Fibroblast of lung (primary cell): ENCODE measurements around the gene CFAP46. TPM values are rescaled to one million over a fixed set of nuclear protein-coding genes. Genes with fewer than 3 reads are reported as not detected.

Experiments
- DNase-seq, 2 donors: peaks; one replicate each; pipeline versions ENCODE4 v3.0.0 to v3.0.0-alpha.2; 2010; ENCODE audit warnings: low read depth in 2 of 2
- H2AFZ ChIP-seq: 2 replicates; pipeline ENCODE4 v1.5.1; 2012; ENCODE audit warnings: low read length, control low read depth, inconsistent platforms
- H3K27ac ChIP-seq: 2 replicates; pipeline ENCODE4 v1.5.1; 2011; ENCODE audit warnings: low read length, control low read depth; ENCODE audit not compliant: insufficient read depth
- H3K27me3 ChIP-seq: 2 replicates; pipeline ENCODE4 v1.5.1; 2011; ENCODE audit warnings: mild to moderate bottlenecking, low read length; ENCODE audit not compliant: control insufficient read depth, insufficient read depth
- H3K36me3 ChIP-seq: 2 replicates; pipeline ENCODE4 v1.5.1; 2011; ENCODE audit warnings: low read length; ENCODE audit not compliant: control insufficient read depth, insufficient read depth
- H3K4me1 ChIP-seq: 2 replicates; pipeline ENCODE4 v1.5.1; 2011; ENCODE audit warnings: low read length; ENCODE audit not compliant: control insufficient read depth, insufficient read depth; ENCODE audit errors: extremely low read depth
- H3K4me2 ChIP-seq: 2 replicates; pipeline ENCODE4 v1.5.1; 2011; ENCODE audit warnings: low read length, control low read depth; ENCODE audit not compliant: insufficient read depth; ENCODE audit errors: extremely low read depth
- H3K4me3 ChIP-seq, 4 experiments: fragments of 200-600 bp in 1 of 4; sonication (generic) in 1 of 4; replicated peaks in 1 of 4; 2 replicates each; pipeline ENCODE4 v1.5.1; 2011 to 2016; ENCODE audit warnings: low read length in 4 of 4, low read depth in 3 of 4, mild to moderate bottlenecking in 3 of 4, control low read depth in 2 of 4, inconsistent platforms in 1 of 4, mixed read lengths in 1 of 4; ENCODE audit not compliant: insufficient read depth in 1 of 4; ENCODE audit errors: control extremely low read depth in 1 of 4
- H3K79me2 ChIP-seq: 2 replicates; pipeline ENCODE4 v1.5.1; 2012; ENCODE audit warnings: mild to moderate bottlenecking, low read length, inconsistent platforms; ENCODE audit not compliant: control insufficient read depth, insufficient read depth
- H3K9ac ChIP-seq: 2 replicates; pipeline ENCODE4 v1.5.1; 2011; ENCODE audit warnings: mild to moderate bottlenecking, low read length, control low read depth; ENCODE audit not compliant: insufficient read depth
- H3K9me3 ChIP-seq: 2 replicates; pipeline ENCODE4 v1.5.1; 2012; ENCODE audit warnings: low read depth, low read length; ENCODE audit not compliant: control insufficient read depth, insufficient read depth
- H4K20me1 ChIP-seq: 2 replicates; pipeline ENCODE4 v1.5.1; 2011; ENCODE audit warnings: low read length; ENCODE audit not compliant: control insufficient read depth, insufficient read depth; ENCODE audit errors: extremely low read depth
- CTCF ChIP-seq, 2 donors: IDR thresholded peaks in 1 of 2; conservative IDR thresholded peaks in 1 of 2; 1 replicate in 1 of 2; 2 replicates in 1 of 2; pipeline ENCODE4 v1.5.1; 2011 to 2012; ENCODE audit warnings: low read length in 2 of 2, control low read depth in 1 of 2, inconsistent platforms in 1 of 2, low read depth in 1 of 2, mild to moderate bottlenecking in 1 of 2
- EZH2 ChIP-seq: IDR thresholded peaks from 2 replicates; pipeline ENCODE4 v1.5.1; 2012; ENCODE audit warnings: low read length, control low read depth, mild to moderate bottlenecking; ENCODE audit errors: missing control alignments
- polyA plus RNA-seq, 2 donors: library from polyadenylated mRNA; depleted of rRNA in 1 of 2; stranded (reverse) in 1 of 2; unstranded in 1 of 2; fragments of >200 nt; gene quantifications; 2 replicates each; pipeline ENCODE4 v1.2.1, GENCODE V29; 2011 to 2012; ENCODE audit warnings: missing spikeins in 1 of 2
- total RNA-seq: library from RNA; depleted of rRNA; stranded (reverse); fragments of >200 nt; gene quantifications from 2 replicates; pipeline ENCODE4 v1.2.1, GENCODE V29; 2014

CFAP46 gene
- total and polyA plus RNA-seq, 2 donors (not counting 1 experiment from before 2014, with no cell fraction given), result 0.25 to 0.66 TPM

GRCh38 chr10:132960631-132961419, 18.5 kb upstream of the CFAP46 start:
- Histone ChIP-seq H3K27ac (no peak overlapping the region), H3K27me3 (peaks cover 2% of the 10 kb centered on the region), H3K9me3 (no peaks in the 10 kb centered on the region), H3K9ac (no peak overlapping the region), H3K4me3 (no peak overlapping the region), H3K36me3 (no peaks in the 10 kb centered on the region), H3K79me2 (no peaks in the 10 kb centered on the region), H3K4me1 (peaks cover 2% of the 10 kb centered on the region), H2AFZ (no peak overlapping the region), H4K20me1 (no peaks in the 10 kb centered on the region), H3K4me2 (no peak overlapping the region)
- TF ChIP-seq EZH2 (no peak), CTCF (conservative IDR thresholded peaks at IDR 0.05 in 1 of 2, IDR thresholded peaks at IDR 0.05 in 1 of 2; ENCODE audit: low read depth in 1 of 2, low read length in 2 of 2) (no peak)
- DNase-seq, result no peak

GRCh38 chr10:132960071-132960472, 17.7 kb upstream of the CFAP46 start:
- H3K27me3 ChIP-seq, result no peaks in the 10 kb centered on the region
- no peak overlapping the region for H3K9ac ChIP-seq
- no peaks in the 10 kb centered on the region for H3K9me3 ChIP-seq
- H2AFZ ChIP-seq, result no peak overlapping the region
- TF ChIP-seq CTCF (conservative IDR thresholded peaks at IDR 0.05 in 1 of 2, IDR thresholded peaks at IDR 0.05 in 1 of 2; ENCODE audit: low read depth in 1 of 2, low read length in 2 of 2), result no peak
- no peak for TF ChIP-seq EZH2
- peaks cover 2% of the 10 kb centered on the region for H3K4me1 ChIP-seq
- DNase-seq, result no peak
- no peaks in the 10 kb centered on the region for H3K79me2 ChIP-seq
- H4K20me1 ChIP-seq, result no peaks in the 10 kb centered on the region
- no peak overlapping the region for H3K27ac ChIP-seq
- no peak overlapping the region for H3K4me2 ChIP-seq
- no peak overlapping the region for H3K4me3 ChIP-seq
- no peaks in the 10 kb centered on the region for H3K36me3 ChIP-seq

- Histone ChIP-seq H3K4me1 (peaks cover 2% of the 10 kb centered on the region), H3K9me3 (no peaks in the 10 kb centered on the region), H3K79me2 (no peaks in the 10 kb centered on the region), H3K27me3 (no peaks in the 10 kb centered on the region), H2AFZ (no peak overlapping the region), H4K20me1 (no peaks in the 10 kb centered on the region), H3K4me3 (no peak overlapping the region), H3K36me3 (no peaks in the 10 kb centered on the region), H3K27ac (no peak overlapping the region), H3K9ac (no peak overlapping the region), H3K4me2 (no peak overlapping the region)
- DNase-seq, result no peak
- TF ChIP-seq CTCF (conservative IDR thresholded peaks at IDR 0.05 in 1 of 2, IDR thresholded peaks at IDR 0.05 in 1 of 2; ENCODE audit: low read depth in 1 of 2, low read length in 2 of 2) (no peak), EZH2 (no peak)
Observed at GRCh38 chr10:132959559-132959961, 17.2 kb upstream of the CFAP46 start.
